ENCODE results near the gene CDON. TPM values are rescaled to one million over a fixed set of nuclear protein-coding genes. Genes with fewer than 3 reads are reported as not detected.

CDON gene
- total RNA-seq, 4 donors from 2014 or later = 1.0 to 2.0 (median 1.8) TPM

GRCh38 chr11:125954945-125955640 lies 107.6 kb downstream of the CDON start:
- in situ Hi-C loops (cut with MboI; ENCODE audit: low sequenced_read_pairs in 4 of 4) = no loop called here

GRCh38 chr11:125954123-125954944 lies 108.3 kb downstream of the CDON start:
- ATAC-seq (no peak), DNase-seq (no peak)
- no peaks in the 10 kb centered on the region for H3K27me3 ChIP-seq
- TF ChIP-seq CTCF (IDR thresholded peaks at IDR 0.05 in 4 of 5, conservative IDR thresholded peaks at IDR 0.05 in 1 of 5) (no peak), POLR2A (IDR thresholded peaks at IDR 0.05) (no peak)
- H3K9me3 ChIP-seq = no peaks in the 10 kb centered on the region
- intact Hi-C loops (cut with DNase I; ENCODE audit: low total_unique reads) = no loop called here
- peaks cover 0 to 6% of the 10 kb centered on the region in 2 donors for H3K4me1 ChIP-seq
- H3K36me3 ChIP-seq = no peaks in the 10 kb centered on the region
- in situ Hi-C loops (cut with MboI; ENCODE audit: low sequenced_read_pairs in 4 of 4) = no loop called here
- no peak overlapping the region for H3K4me3 ChIP-seq
- H3K27ac ChIP-seq = no peak overlapping the region

More at GRCh38 chr11:125954945-125955640, 107.6 kb downstream of the CDON start:
- intact Hi-C loops (cut with DNase I; ENCODE audit: low total_unique reads) = no loop called here
- Histone ChIP-seq H3K27ac (no peak overlapping the region), H3K36me3 (no peaks in the 10 kb centered on the region), H3K27me3 (no peaks in the 10 kb centered on the region), H3K4me1 (peaks cover 0 to 6% of the 10 kb centered on the region in 2 donors), H3K4me3 (no peak overlapping the region), H3K9me3 (no peaks in the 10 kb centered on the region)
- ATAC-seq (no peak), DNase-seq (no peak)
- TF ChIP-seq CTCF (IDR thresholded peaks at IDR 0.05 in 4 of 5, conservative IDR thresholded peaks at IDR 0.05 in 1 of 5) (no peak), POLR2A (IDR thresholded peaks at IDR 0.05) (no peak)

- H3K27ac ChIP-seq = no peak overlapping the region
- H3K4me1 ChIP-seq = peaks cover 0 to 6% of the 10 kb centered on the region in 2 donors
- TF ChIP-seq POLR2A (IDR thresholded peaks at IDR 0.05) (no peak), CTCF (IDR thresholded peaks at IDR 0.05 in 4 of 5, conservative IDR thresholded peaks at IDR 0.05 in 1 of 5) (no peak)
- intact Hi-C loops (cut with DNase I; ENCODE audit: low total_unique reads) (no loop called here), in situ Hi-C loops (cut with MboI; ENCODE audit: low sequenced_read_pairs in 4 of 4) (no loop called here)
- no peak for ATAC-seq
- H3K9me3 ChIP-seq = no peaks in the 10 kb centered on the region
- no peak for DNase-seq
- no peaks in the 10 kb centered on the region for H3K36me3 ChIP-seq
- H3K27me3 ChIP-seq = no peaks in the 10 kb centered on the region
- H3K4me3 ChIP-seq = no peak overlapping the region
Observed at GRCh38 chr11:125953401-125953935, 109.2 kb downstream of the CDON start.

- H3K9me3 ChIP-seq = no peaks in the 10 kb centered on the region
- ATAC-seq (peak; percentile 76 to 84), DNase-seq (peak; percentile 38 to 63)
- TF ChIP-seq POLR2A (IDR thresholded peaks at IDR 0.05) = no peak
- TF ChIP-seq CTCF (IDR thresholded peaks at IDR 0.05 in 4 of 5, conservative IDR thresholded peaks at IDR 0.05 in 1 of 5) = no peak
- H3K4me3 ChIP-seq = no peak overlapping the region
- in situ Hi-C loops (cut with MboI; ENCODE audit: low sequenced_read_pairs in 4 of 4) = no loop called here
- H3K4me1 ChIP-seq = peaks cover 0 to 6% of the 10 kb centered on the region in 2 donors
- intact Hi-C loops (cut with DNase I; ENCODE audit: low total_unique reads) = no loop called here
- no peak overlapping the region for H3K27ac ChIP-seq
- no peaks in the 10 kb centered on the region for H3K27me3 ChIP-seq
- no peaks in the 10 kb centered on the region for H3K36me3 ChIP-seq
Observed at GRCh38 chr11:125952973-125953372, 109.7 kb downstream of the CDON start.

Measured in gastrocnemius medialis (tissue), 4 donors.